Ascending aorta (tissue), 2 donors: ENCODE data around the gene RNASE7. TPM values are rescaled to one million over a fixed set of nuclear protein-coding genes. Genes with fewer than 3 reads are reported as not detected.

ENCODE experiments used
- DNase-seq, 2 donors: peaks; one replicate each; pipeline ENCODE4 v3.0.0-alpha.2; 2019; ENCODE audit warnings: low spot score in 2 of 2
- H3K27ac ChIP-seq, 2 donors: fragments of 200-600 bp; sonication (generic); one replicate each; pipeline ENCODE4 v1.5.1; 2016 to 2017; ENCODE audit warnings: mild to moderate bottlenecking in 1 of 2
- H3K27me3 ChIP-seq: fragments of 200-600 bp; sonication (generic); one replicate; pipeline ENCODE4 v1.5.1; 2017
- H3K36me3 ChIP-seq, 2 donors: fragments of 200-600 bp; sonication (generic); one replicate each; pipeline ENCODE4 v1.5.1; 2016
- H3K4me1 ChIP-seq, 2 donors: fragments of 200-600 bp; sonication (generic); one replicate each; pipeline ENCODE4 v1.5.1; 2016 to 2017; ENCODE audit warnings: mild to moderate bottlenecking in 1 of 2
- H3K4me3 ChIP-seq, 2 donors: fragments of 200-600 bp; sonication (generic); one replicate each; pipeline ENCODE4 v1.5.1; 2016 to 2017; ENCODE audit warnings: mild to moderate bottlenecking in 1 of 2
- H3K9me3 ChIP-seq, 2 donors: fragments of 200-600 bp; sonication (generic); one replicate each; pipeline ENCODE4 v1.5.1; 2016
- intact Hi-C: fragments of 100-400 bp; cut with DNase I; formaldehyde crosslinking; loops from one replicate; pipeline ENCODE4 v1.15.1; 2023
- total RNA-seq: library from RNA; depleted of rRNA; stranded (reverse); fragments of >200 nt; gene quantifications from one replicate; pipeline ENCODE4 v1.1.0, GENCODE V29; 2016
- TF ChIP-seq, protein P1 (sequence below), 3 experiments: fragments of 200-600 bp in 2 of 3; fragments of 450-650 bp in 1 of 3; sonication (generic) in 2 of 3; IDR thresholded peaks; one replicate each; pipeline ENCODE4 v1.5.1; 2016 to 2019; ENCODE audit warnings: antibody characterized with exemption in 3 of 3, mild to moderate bottlenecking in 1 of 3, moderate library complexity in 1 of 3

Gene RNASE7
- total RNA-seq, 1 donor from 2014 or later = not detected

DNA sequence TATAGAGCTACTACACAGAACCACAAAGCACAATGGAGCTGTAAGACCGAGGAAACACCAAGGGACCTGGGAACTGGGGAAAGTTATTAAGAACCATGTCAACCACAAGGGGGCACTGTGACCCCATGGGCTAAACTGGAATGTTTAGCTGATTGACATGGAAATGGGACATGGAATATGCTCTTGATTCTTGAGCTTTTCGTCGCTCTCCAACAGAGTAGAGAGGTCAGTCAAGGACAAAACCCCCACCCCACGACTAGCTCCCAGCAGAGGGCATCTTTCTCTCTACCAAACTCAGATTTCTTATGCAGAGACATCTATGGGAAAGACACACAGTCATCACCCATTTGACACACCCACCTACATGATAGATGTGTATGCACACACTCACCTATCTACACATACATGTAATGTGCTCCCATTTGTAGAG lies 27.4 kb upstream of the RNASE7 start:
- H3K27me3 ChIP-seq = no peaks in the 10 kb centered on the region
- DNase-seq = peak in 1 of 2 donors; percentile 91
- no peak overlapping the region for H3K4me3 ChIP-seq
- H3K4me1 ChIP-seq = no peaks in the 10 kb centered on the region
- intact Hi-C loops = loop anchor here (1.0 kb wide), 2 partner anchors 26 to 78 kb away; no protein-coding TSS in a partner anchor
- peaks cover 31 to 32% of the 10 kb centered on the region in 2 donors for H3K36me3 ChIP-seq
- H3K9me3 ChIP-seq = no peaks in the 10 kb centered on the region
- TF ChIP-seq, protein P1, sequence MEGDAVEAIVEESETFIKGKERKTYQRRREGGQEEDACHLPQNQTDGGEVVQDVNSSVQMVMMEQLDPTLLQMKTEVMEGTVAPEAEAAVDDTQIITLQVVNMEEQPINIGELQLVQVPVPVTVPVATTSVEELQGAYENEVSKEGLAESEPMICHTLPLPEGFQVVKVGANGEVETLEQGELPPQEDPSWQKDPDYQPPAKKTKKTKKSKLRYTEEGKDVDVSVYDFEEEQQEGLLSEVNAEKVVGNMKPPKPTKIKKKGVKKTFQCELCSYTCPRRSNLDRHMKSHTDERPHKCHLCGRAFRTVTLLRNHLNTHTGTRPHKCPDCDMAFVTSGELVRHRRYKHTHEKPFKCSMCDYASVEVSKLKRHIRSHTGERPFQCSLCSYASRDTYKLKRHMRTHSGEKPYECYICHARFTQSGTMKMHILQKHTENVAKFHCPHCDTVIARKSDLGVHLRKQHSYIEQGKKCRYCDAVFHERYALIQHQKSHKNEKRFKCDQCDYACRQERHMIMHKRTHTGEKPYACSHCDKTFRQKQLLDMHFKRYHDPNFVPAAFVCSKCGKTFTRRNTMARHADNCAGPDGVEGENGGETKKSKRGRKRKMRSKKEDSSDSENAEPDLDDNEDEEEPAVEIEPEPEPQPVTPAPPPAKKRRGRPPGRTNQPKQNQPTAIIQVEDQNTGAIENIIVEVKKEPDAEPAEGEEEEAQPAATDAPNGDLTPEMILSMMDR (IDR thresholded peaks at IDR 0.05) = peak; percentile 87 to 94 (median 88)
- no peak overlapping the region for H3K27ac ChIP-seq

DNA sequence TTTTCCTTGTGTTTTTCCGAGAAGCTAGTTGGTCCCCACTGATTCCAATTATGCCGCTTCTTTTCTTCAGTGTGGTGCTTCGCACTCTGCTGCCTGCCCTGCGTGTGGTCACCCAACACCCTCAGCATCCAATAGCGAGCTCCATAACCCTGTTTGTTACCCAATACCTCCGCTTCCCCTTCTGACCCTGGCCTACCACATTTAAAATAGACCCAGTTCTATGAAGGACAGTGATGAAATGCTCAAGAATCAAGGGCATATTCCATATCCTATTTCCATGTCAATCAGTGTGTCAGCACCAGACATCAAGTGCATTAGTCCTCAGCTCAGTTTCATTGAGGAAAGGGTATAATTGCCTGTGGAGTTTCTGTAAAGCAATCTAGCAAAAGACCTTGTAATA lies 26.9 kb upstream of the RNASE7 start:
- Histone ChIP-seq H3K4me1 (no peaks in the 10 kb centered on the region), H3K36me3 (peaks cover 34% of the 10 kb centered on the region in 2 donors), H3K27me3 (no peaks in the 10 kb centered on the region), H3K9me3 (no peaks in the 10 kb centered on the region), H3K27ac (no peak overlapping the region), H3K4me3 (no peak overlapping the region)
- DNase-seq = no peak
- intact Hi-C loops = no loop called here
- TF ChIP-seq, protein P1 (IDR thresholded peaks at IDR 0.05) = no peak

DNA sequence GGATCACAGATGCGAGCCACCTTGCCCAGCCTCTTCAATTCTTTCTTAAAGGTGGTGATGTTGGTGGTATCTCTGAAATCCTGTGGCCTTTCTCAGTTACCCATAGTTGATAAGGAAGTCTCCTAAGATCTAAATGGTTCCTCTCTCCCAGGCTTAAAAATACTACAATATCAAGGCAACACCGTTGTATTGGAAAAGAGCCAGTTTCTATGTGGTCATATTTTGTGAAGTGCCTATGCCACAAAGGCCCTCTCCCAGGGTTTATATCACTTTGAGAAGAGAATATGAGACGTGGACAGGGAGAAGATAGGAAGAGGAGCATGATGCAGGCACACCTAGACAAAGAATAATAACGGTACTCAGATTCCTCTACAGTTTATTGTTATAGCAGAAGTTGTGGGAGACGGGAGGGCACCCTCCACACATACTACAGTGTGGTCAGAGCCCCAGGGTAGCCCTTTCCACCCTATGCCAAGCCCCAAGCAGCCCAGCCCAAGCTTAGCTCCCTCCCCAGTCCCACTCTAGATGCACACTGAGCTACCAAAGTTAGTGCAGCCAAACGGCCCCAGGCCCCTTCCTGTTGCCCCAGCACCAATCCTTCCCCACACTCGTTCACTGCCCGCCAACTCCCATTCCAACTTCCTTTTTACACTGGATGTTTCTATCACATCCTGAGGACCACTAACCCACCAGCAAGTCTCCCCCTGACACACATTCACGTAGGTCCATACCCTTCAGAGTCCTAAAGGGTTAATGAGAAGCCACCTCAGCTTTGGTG lies 25.6 kb upstream of the RNASE7 start:
- TF ChIP-seq, protein P1 (IDR thresholded peaks at IDR 0.05) = no peak
- Histone ChIP-seq H3K9me3 (no peaks in the 10 kb centered on the region), H3K27ac (no peak overlapping the region), H3K4me3 (no peak overlapping the region), H3K27me3 (no peaks in the 10 kb centered on the region), H3K36me3 (peaks cover 36 to 47% of the 10 kb centered on the region in 2 donors), H3K4me1 (no peaks in the 10 kb centered on the region)
- no peak for DNase-seq
- intact Hi-C loops = no loop called here

DNA sequence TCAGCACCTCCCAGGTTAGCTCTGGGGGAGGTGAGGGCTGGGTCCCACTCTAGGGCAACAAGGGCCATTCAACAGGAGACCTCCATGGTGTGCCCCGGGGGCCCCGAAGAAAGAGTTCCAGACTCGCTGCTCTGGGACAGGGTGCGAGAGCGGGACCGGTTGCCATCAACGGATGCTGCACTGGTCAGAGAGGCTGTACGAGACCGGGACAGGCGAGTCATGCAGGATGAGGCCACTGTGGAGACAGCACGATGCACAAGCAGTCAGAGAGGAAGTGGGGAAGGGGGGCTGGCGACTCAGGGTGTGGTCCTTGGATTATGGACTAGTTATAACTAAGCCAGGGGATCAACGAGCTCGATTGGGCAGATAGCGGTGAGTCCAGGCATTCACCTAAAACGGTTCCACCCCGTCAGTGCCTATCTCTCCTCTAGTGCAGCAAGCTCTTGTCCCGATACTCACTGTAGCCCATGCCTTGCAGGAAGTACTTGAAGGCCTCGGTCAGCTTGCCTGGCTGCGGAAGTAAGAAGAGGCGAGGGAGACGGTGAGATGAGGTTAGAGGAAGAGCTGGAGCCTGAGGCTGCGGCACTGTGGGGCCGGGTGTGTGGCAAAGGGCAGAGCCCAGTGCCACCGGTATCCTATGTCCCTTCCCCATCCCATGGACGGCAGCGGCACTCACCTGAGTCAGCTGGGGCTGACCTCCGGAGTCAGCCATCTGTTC lies 24.5 kb upstream of the RNASE7 start:
- Histone ChIP-seq H3K36me3 (peaks cover 36 to 48% of the 10 kb centered on the region in 2 donors), H3K4me1 (no peaks in the 10 kb centered on the region), H3K9me3 (no peaks in the 10 kb centered on the region), H3K27me3 (no peaks in the 10 kb centered on the region), H3K4me3 (no peak overlapping the region), H3K27ac (no peak overlapping the region)
- TF ChIP-seq, protein P1 (IDR thresholded peaks at IDR 0.05) = no peak
- intact Hi-C loops = no loop called here
- no peak for DNase-seq

DNA sequence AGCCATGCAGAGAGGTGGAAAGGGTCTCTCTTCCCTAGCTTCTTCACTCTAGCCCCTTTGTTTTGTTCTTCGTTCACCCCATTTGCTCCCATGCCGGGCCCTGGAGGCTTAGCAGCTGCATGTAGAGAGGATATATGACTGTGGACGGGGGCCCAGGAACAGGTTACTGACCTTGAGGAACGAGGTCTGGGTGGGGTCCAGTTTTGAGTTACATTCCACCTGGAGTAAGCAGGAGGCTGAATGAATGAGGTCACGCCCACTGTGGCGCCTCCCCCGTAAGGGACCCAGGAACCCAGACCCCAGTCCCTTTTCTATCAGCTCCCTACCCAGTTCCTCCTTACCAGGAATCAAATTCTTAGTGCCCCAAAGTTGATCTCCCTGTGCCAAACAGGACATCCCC lies 23.9 kb upstream of the RNASE7 start:
- H3K36me3 ChIP-seq = peaks cover 36 to 48% of the 10 kb centered on the region in 2 donors
- TF ChIP-seq, protein P1 (IDR thresholded peaks at IDR 0.05) = no peak
- DNase-seq = no peak
- no peak overlapping the region for H3K4me3 ChIP-seq
- no peak overlapping the region for H3K27ac ChIP-seq
- intact Hi-C loops = no loop called here
- no peaks in the 10 kb centered on the region for H3K4me1 ChIP-seq
- no peaks in the 10 kb centered on the region for H3K9me3 ChIP-seq
- no peaks in the 10 kb centered on the region for H3K27me3 ChIP-seq
